Left ventricle myocardium superior (tissue), 1 donor: ENCODE measurements around the gene KIF6. TPM values are rescaled to one million over a fixed set of nuclear protein-coding genes. Genes with fewer than 3 reads are reported as not detected.

Experiments
- ATAC-seq: fragments of 200-7000 bp; cut with Tn5 transposase; one replicate; pipeline ENCODE4 v1.9.1; 2020; ENCODE audit warnings: mild to moderate bottlenecking, moderate library complexity
- DNase-seq: peaks from one replicate; pipeline ENCODE4 v3.0.0-alpha.2; 2020
- intact Hi-C: fragments of 100-400 bp; cut with micrococcal nuclease; formaldehyde crosslinking; loops from one replicate; pipeline ENCODE4 v1.11.0; 2022
- total RNA-seq: library from RNA; stranded (reverse); fragmentation: NEBNext Ultra II Directional; extraction: Animal tissue kit (Norgen Biotek cat#: 25700); gene quantifications from one replicate; pipeline ENCODE4 v1.2.1, GENCODE V29; 2021
- donor health status: DM: no; HTN: yes; CAD: no; lungs with severe emphysema.

KIF6 gene
- total RNA-seq, 1 donor from 2014 or later: 0.12 TPM

DNA sequence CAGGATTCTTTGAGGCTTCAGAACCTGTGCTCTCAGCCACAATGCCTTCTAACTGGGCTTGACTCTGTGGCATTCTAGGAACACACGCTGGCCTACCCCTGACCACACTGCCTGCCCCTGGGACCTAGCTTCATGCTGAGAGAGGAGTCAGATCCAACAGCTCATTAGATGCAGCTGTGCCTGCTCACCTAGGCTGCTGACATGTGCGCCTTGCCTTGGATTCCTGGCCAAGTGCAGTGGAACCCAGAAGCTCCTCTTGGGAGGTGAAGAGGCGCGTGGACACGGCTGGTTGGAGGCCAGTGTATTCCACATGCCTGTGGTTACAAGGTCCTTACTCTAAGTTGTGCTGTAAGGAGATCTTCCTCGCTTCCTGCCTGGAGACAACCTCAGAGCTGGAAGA lies 378.0 kb downstream of the KIF6 start:
- intact Hi-C loops: no loop called here
- ATAC-seq: no peak

GRCh38 chr6:39344821-39345280 lies 380.4 kb downstream of the KIF6 start:
- intact Hi-C loops: no loop called here
- ATAC-seq: no peak
- DNase-seq: no peak

More for the DNA sequence above, 378.0 kb downstream of the KIF6 start:
- DNase-seq: no peak

- no peak for ATAC-seq
- DNase-seq: no peak
- intact Hi-C loops: no loop called here
Observed at GRCh38 chr6:39343396-39343870, 381.8 kb downstream of the KIF6 start.

DNA sequence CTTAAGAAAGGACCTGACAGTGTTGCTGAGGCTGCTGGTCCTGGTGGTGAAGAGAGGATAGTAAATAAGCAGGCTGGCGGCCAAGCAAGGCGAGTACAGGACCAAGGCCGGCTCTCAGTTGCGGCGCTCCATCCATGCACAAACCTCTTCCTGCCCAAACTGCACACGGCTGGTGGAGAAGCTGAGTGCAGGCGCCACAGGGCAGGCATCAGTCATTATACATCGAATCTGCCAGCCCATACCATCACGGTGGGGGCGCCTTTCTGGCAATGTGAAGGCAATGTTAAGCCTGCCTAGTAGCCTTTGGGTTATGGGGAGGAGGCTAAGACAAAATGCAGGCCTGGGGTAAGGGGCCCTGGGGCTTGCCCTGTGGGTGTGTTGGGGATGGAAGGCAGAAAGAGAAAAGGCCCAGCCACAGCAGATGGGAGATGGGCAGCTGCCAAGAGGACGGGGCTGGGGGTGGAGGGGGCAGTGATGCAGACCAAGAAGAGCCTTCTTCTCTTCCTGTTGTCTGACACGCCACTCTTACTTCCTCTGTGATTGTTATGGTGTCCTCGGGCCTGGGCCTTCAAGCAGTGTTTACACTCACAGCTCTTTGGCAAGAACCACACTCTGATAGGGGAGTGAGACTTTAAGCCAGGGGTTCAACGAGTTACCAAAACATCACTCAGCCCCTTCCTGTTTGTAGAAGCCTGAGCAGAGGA lies 382.4 kb downstream of the KIF6 start:
- peak; percentile 10 for ATAC-seq
- intact Hi-C loops: no loop called here
- DNase-seq: no peak

DNA sequence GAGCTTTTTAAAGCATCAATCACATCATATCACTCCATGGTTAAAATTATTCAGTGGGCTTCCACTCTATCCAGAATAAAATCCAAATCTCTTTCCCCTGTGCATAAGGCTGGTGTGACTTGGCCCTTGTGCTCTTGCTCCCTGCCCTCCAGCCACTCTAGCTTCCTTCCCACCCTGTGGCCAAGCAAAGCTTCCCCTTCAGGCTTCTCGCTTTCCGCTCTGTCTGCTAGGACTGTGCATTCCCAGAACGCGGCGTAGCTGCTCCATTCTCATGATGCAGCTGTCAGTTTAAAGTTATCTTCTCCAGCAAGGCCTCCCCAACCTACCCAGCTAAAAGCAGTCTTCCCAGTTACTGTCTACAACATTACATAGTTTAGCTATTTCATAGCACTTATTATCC lies 383.3 kb downstream of the KIF6 start:
- ATAC-seq: no peak
- intact Hi-C loops: no loop called here
- no peak for DNase-seq

DNA sequence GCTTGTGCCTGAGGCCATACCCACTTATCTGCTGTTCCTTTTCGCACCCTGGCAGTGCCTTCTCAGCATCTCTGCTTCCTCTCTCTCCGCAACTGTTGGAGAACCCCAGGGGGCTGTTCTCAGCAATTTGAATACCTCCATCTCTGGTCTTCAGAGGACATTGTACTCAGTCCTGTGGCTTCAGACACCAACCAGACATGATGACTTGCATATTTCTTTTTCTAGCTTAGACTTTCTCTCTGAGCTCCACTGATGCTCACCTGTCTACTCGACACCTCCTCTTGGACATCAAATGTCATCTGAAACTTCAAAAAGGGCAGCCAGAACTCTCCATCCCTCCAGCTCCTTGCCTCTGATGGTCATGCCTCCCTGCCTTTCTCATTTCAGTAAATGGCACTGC lies 383.9 kb downstream of the KIF6 start:
- intact Hi-C loops: no loop called here
- ATAC-seq: no peak
- no peak for DNase-seq

GRCh38 chr6:39339868-39340550 lies 385.2 kb downstream of the KIF6 start:
- peak; percentile 72 for ATAC-seq
- no peak for DNase-seq
- intact Hi-C loops: no loop called here

DNA sequence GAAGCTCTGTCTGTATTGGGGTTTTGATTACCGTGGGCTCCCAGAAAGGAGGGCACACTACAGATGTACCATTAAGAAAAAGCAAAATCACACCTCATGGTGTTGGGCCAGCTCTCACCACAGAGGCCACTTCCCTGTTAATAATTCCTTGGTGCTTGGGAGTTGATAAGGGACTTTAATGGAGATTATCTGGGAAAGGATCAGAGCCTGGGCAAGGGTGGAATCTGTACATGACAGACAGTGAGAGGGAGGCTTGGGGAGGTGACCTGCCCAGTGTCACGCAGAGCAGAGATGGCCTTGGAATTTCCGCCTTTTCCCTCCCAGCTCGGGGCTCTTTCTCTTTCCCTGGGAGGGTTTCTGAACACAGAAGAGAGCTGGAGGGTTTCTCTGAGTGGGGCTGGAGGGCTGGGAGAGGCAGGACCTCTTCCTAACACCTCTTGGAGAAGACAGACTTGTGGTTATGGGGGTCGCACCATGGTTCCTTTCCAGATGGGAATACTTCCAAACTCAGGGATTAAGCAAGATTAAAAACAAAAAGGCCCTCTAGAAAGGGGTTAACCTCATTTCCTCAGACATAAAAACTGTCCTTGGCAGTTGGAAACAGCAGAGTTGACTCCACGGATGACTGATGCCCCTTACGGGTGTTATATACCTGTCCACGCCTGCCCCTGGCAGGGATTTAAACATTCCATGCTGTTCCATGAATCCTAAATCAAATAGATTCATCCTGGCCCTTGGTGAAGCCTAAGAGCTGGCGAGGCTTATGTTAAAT lies 385.9 kb downstream of the KIF6 start:
- DNase-seq (no peak), ATAC-seq (no peak)
- intact Hi-C loops: no loop called here

- ATAC-seq: no peak
- intact Hi-C loops: no loop called here
- DNase-seq: no peak
Observed at GRCh38 chr6:39338397-39338796, 386.8 kb downstream of the KIF6 start.

DNA sequence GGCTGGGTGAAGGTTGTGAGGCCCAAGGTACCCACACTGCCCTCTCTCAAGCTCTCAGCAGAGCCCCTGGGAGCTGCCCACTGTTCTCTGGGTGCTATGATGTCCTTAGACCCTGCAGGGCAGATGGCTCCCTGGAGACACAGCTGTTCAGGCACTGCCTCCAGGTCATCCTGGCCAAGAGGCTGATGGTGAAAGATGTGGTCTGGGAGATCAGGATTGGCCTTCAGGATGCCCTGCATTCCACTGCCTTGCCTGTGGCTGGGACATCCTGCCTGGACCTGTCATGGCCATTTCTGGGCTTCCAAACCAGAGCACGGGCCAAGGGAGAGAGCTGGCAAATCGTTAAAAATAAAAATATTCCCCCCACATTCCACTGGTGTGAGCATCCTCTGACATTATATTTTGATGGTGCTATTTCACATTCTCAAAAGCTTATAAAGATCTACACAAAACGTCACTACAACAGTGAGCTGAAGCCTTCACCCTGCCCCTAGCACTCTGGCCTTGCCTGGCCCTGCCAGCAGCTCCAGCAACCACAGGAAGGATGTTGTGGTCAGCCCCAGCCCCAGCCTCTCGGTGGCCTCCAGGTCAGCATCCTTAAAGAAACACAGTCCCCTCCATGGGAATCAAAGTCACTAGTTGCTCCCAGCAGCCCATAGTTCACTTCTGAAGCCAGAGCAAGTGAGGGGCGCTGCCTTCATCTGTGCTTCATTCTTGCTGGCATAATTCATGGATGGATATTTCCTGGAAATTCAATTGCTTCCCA lies 389.2 kb downstream of the KIF6 start:
- intact Hi-C loops: no loop called here
- ATAC-seq: no peak
- no peak for DNase-seq

- ATAC-seq (no peak), DNase-seq (no peak)
- intact Hi-C loops: no loop called here
Observed at GRCh38 chr6:39333644-39334438, 391.4 kb downstream of the KIF6 start.

GRCh38 chr6:39330476-39330875 lies 394.7 kb downstream of the KIF6 start:
- intact Hi-C loops: loop anchor here (2.0 kb wide), 1 partner anchor 60 kb away; no protein-coding TSS in a partner anchor
- ATAC-seq (peak; percentile 58), DNase-seq (peak; percentile 57)

DNA sequence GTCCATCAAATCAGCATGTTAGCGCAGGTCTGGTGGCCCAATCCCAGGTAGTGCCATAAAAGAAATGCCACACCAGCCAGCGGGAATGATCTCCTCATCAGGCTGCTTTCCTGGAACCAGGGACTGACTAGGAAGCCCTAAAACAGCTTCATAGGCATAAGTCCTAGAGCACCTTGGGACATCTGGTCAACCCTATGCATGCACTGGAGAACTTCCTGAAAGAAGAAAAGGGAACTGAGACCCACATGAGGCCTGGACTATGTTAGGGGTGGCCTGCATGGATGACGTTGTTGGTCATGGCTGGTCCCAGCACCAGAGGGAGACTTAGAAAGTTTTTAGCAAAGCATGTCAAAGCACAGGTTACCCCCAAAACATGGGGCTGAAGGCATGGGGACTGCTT lies 395.2 kb downstream of the KIF6 start:
- intact Hi-C loops: loop anchor here (2.0 kb wide), 1 partner anchor 61 kb away; no protein-coding TSS in a partner anchor
- DNase-seq (no peak), ATAC-seq (peak; percentile 74)

GRCh38 chr6:39328066-39328465 lies 397.1 kb downstream of the KIF6 start:
- ATAC-seq (no peak), DNase-seq (no peak)
- intact Hi-C loops: no loop called here

GRCh38 chr6:39327507-39327906 lies 397.7 kb downstream of the KIF6 start:
- DNase-seq: no peak
- ATAC-seq: no peak
- intact Hi-C loops: no loop called here

- DNase-seq (no peak), ATAC-seq (no peak)
- intact Hi-C loops: no loop called here
Observed at GRCh38 chr6:39322306-39322850, 402.8 kb downstream of the KIF6 start, which contains the start of gene KCNK16. TSS of gene KCNK16 (minus strand) at chr6:39322702. CDS start at chr6:39322540, 162 bp downstream.

- ATAC-seq: no peak
- no peak for DNase-seq
- intact Hi-C loops: no loop called here
Observed at GRCh38 chr6:39321761-39322160, 403.4 kb downstream of the KIF6 start.

GRCh38 chr6:39320363-39320984 lies 404.7 kb downstream of the KIF6 start:
- no peak for ATAC-seq
- DNase-seq: no peak
- intact Hi-C loops: no loop called here
